ENCODE data around the gene TMEM204. TPM values are rescaled to one million over a fixed set of nuclear protein-coding genes. Genes with fewer than 3 reads are reported as not detected.

Gene TMEM204
- polyA plus RNA-seq, 1 of the 3 experiments (the other 2 are of a cell fraction), result 2.3 TPM

DNA sequence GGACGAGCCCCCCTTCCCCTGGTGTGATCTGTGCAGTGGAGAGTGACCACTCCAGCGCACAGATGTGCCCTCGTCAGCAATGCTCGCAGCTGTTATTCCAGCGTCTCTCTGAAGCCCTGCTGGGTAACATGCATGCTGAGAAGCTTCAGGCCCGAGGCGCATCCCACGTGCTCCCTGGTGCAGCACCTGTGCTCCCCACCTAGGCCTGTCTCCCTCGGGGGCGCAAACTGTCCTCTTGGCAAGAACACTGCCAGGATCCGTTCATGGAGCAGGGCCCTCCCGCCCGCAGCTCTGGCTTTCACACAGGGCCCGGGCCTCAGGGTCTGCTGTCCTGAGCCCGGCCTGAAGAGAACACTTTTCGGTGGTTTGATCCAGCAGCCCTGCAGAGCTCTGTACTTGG lies 13.0 kb downstream of the TMEM204 start:
- Histone ChIP-seq H3K9me2 (no peaks in the 10 kb centered on the region), H3K9me3 (no peaks in the 10 kb centered on the region), H4K20me1 (ENCODE audit: insufficient read depth) (no peaks in the 10 kb centered on the region), H3K27ac (ENCODE audit: low read depth in 2 of 2, low read length in 1 of 2) (no peak overlapping the region; a peak in 1 of 4 replicates), H3K4me3 (ENCODE audit: low read depth in 2 of 2, low read length in 1 of 2) (no peak overlapping the region), H3K4me1 (ENCODE audit: control insufficient read depth in 1 of 2, insufficient read depth in 2 of 2, low read depth in 1 of 2, low read length in 1 of 2) (peaks cover 0 to 9% of the 10 kb centered on the region in 2 experiments; a peak in 2 of 4 replicates), H3K9ac (no peak overlapping the region), H2AFZ (ENCODE audit: low read depth) (no peak overlapping the region), H3K4me2 (no peak overlapping the region), H3F3A (replicated peaks; ENCODE audit: insufficient read depth) (peaks cover 7% of the 10 kb centered on the region), H3K36me3 (replicated peaks in 1 of 2; ENCODE audit: control insufficient read depth in 1 of 2, insufficient read depth in 2 of 2, low read length in 1 of 2) (peaks cover 0 to 24% of the 10 kb centered on the region in 2 experiments), H3K27me3 (ENCODE audit: insufficient read depth) (no peaks in the 10 kb centered on the region), H3K79me2 (ENCODE audit: insufficient read depth) (no peaks in the 10 kb centered on the region)
- TF ChIP-seq GATA2 (CRISPR knock-in tag; IDR thresholded peaks at IDR 0.05), result no peak
- TF ChIP-seq RFX5 (IDR thresholded peaks at IDR 0.05; ENCODE audit: low read length), result no peak
- no peak for TF ChIP-seq EZH2phosphoT487 (IDR thresholded peaks at IDR 0.05; ENCODE audit: borderline replicate concordance, low read depth)
- TF ChIP-seq MXI1 (IDR thresholded peaks at IDR 0.05; ENCODE audit: low read depth, low read length), result no peak
- no peak for TF ChIP-seq IRF3 (IDR thresholded peaks at IDR 0.05; ENCODE audit: low read depth, low read length)
- TF ChIP-seq, protein P1, sequence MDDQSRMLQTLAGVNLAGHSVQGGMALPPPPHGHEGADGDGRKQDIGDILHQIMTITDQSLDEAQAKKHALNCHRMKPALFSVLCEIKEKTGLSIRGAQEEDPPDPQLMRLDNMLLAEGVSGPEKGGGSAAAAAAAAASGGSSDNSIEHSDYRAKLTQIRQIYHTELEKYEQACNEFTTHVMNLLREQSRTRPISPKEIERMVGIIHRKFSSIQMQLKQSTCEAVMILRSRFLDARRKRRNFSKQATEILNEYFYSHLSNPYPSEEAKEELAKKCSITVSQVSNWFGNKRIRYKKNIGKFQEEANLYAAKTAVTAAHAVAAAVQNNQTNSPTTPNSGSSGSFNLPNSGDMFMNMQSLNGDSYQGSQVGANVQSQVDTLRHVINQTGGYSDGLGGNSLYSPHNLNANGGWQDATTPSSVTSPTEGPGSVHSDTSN (IDR thresholded peaks at IDR 0.05), result no peak
- no peak for TF ChIP-seq TCF12 (IDR thresholded peaks at IDR 0.05)
- no peak for TF ChIP-seq SIN3A (IDR thresholded peaks at IDR 0.05; ENCODE audit: borderline replicate concordance, low read depth, low read length)
- TF ChIP-seq GABPA (IDR thresholded peaks at IDR 0.05; ENCODE audit: low read depth), result no peak
- TF ChIP-seq MAX (IDR thresholded peaks at IDR 0.05; ENCODE audit: low read depth), result no peak
- TF ChIP-seq NFIC (IDR thresholded peaks at IDR 0.05; ENCODE audit: borderline replicate concordance), result no peak
- ChIA-PET POLR2A (no interaction called here), CTCF (no interaction called here)
- DNase-seq, result no peak
- WGBS (ENCODE audit: low lambda C conversion rate), result 89% methylated on average over 9 of the region's 16 CpGs

DNA sequence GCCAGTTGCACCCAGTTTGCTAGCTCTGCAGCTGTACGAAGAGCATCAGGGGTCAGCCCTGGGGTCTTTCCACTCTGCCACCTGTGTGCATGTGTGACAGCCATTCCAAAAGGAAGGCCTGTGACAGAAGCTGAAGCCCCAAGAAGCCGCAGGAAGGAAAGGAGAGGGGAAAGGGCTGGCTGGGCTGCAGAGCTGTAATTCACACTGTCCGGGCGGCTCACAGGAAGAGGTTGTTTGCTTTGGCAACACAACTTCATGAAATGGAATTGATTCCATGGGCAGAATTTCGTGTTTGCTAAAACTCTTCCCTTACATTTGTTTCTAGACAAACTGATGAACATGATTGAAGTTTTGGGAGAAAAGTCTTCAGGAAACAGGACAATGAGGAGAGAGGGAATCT lies 14.8 kb downstream of the TMEM204 start:
- Histone ChIP-seq H3K9me2 (no peaks in the 10 kb centered on the region), H4K20me1 (ENCODE audit: insufficient read depth) (no peaks in the 10 kb centered on the region), H3K4me3 (ENCODE audit: low read depth in 2 of 2, low read length in 1 of 2) (no peak overlapping the region), H3K4me1 (ENCODE audit: control insufficient read depth in 1 of 2, insufficient read depth in 2 of 2, low read depth in 1 of 2, low read length in 1 of 2) (peaks cover 0 to 6% of the 10 kb centered on the region in 2 experiments; a peak in 2 of 4 replicates), H3K27ac (ENCODE audit: low read depth in 2 of 2, low read length in 1 of 2) (peak overlapping the region in 1 of 2 experiments; percentile 16; a peak in 1 of 4 replicates), H3K36me3 (replicated peaks in 1 of 2; ENCODE audit: control insufficient read depth in 1 of 2, insufficient read depth in 2 of 2, low read length in 1 of 2) (peaks cover 0 to 25% of the 10 kb centered on the region in 2 experiments), H2AFZ (ENCODE audit: low read depth) (no peak overlapping the region), H3K4me2 (peak overlapping the region; percentile 0; the same call in 1 of the 2 replicates), H3K27me3 (ENCODE audit: insufficient read depth) (no peaks in the 10 kb centered on the region), H3K79me2 (ENCODE audit: insufficient read depth) (no peaks in the 10 kb centered on the region), H3K9ac (no peak overlapping the region), H3F3A (replicated peaks; ENCODE audit: insufficient read depth) (peaks cover 7% of the 10 kb centered on the region), H3K9me3 (no peaks in the 10 kb centered on the region)
- ChIA-PET CTCF (no interaction called here), POLR2A (no interaction called here)
- TF ChIP-seq NFIC (IDR thresholded peaks at IDR 0.05; ENCODE audit: borderline replicate concordance) (no peak), MEF2A (IDR thresholded peaks at IDR 0.05; ENCODE audit: borderline replicate concordance, low read depth) (no peak), EP300 (IDR thresholded peaks at IDR 0.05; ENCODE audit: borderline replicate concordance in 1 of 2, low read depth in 1 of 2, low read length in 1 of 2) (no peak), IRF3 (IDR thresholded peaks at IDR 0.05; ENCODE audit: low read depth, low read length) (no peak), CHD2 (IDR thresholded peaks at IDR 0.05; ENCODE audit: low read length, partially characterized antibody) (no peak), POLR2AphosphoS5 (IDR thresholded peaks at IDR 0.05; ENCODE audit: low read depth, low read length) (no peak), FOXJ3 (CRISPR knock-in tag; IDR thresholded peaks at IDR 0.05) (no peak), MAX (IDR thresholded peaks at IDR 0.05; ENCODE audit: low read depth) (no peak), YY1 (IDR thresholded peaks at IDR 0.05; ENCODE audit: low read depth) (no peak), CTCF (IDR thresholded peaks at IDR 0.05) (no peak), RCOR1 (IDR thresholded peaks at IDR 0.05; ENCODE audit: low read length) (no peak), RAD21 (IDR thresholded peaks at IDR 0.05; ENCODE audit: low read length) (no peak)
- DNase-seq, result no peak
- 88% methylated on average over 5 of the region's 5 CpGs for WGBS (ENCODE audit: low lambda C conversion rate)
